SKM-1 treated with dmso at 0.1 percent for 144 hours (cell line): Measurements from ENCODE around the gene IFT22.

Experiments
- DNase-seq: peaks from one replicate; lab custom pipeline; 2025; ENCODE audit not compliant: unreplicated experiment; lab: John Stamatoyannopoulos, UW

IFT22 gene

DNA sequence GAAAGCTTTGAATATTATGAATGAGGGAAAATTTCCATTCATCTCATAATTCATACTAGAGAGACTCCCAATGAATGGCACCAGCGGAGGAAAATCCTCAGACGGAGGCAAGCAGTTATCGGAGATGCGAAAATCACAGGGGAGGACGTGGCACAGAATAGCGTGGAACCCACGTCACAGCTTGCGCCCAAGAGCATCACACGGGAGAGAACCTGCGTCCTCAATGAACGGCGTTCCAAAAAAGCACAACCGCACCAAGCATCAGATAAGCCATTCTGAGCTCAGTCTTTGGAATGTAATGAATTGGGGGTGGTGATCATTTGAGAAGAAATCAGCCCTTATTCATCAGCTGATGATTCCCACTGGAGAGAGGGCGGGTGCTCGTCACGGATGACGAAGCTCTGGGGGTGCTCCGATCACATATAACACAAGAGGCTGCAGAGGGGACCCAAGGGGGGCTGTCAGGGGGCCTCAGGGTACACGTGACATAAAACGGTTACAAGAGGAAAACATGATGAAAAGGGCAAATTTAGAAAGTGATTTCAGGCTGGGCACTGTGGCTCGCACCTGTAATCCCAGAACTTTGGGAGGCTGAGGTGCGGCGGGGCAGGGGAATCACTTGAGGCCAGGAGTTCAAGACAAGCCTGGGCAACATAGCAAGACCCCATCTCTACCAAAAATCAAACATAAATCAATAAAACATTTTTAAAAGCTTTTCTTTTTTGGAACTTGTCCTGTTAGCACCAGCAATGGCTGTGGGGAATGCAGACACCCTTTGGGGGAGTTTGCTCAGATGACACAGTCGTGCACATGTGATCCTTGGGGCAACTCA lies 42.9 kb downstream of the IFT22 start:
- no peak for DNase-seq

DNA sequence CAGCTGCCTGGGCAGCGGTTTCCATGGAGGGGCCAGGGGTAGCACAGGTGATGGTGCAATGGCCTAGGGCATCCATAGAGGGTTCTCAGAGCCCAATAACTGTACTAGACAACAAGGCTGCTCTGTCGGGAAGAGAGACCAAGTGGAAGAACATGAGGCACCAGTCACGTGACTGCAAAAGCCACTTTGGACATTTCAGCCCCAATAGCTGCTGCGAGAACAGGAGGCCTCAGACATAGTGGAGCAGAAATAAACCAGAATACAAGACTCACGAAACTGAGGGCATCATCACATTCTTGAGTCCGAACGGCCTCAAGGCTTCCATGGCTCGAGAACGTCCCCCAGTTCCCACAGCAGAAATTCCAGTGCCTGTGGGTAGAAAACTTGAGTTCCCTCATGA lies 44.5 kb downstream of the IFT22 start:
- DNase-seq: no peak

DNA sequence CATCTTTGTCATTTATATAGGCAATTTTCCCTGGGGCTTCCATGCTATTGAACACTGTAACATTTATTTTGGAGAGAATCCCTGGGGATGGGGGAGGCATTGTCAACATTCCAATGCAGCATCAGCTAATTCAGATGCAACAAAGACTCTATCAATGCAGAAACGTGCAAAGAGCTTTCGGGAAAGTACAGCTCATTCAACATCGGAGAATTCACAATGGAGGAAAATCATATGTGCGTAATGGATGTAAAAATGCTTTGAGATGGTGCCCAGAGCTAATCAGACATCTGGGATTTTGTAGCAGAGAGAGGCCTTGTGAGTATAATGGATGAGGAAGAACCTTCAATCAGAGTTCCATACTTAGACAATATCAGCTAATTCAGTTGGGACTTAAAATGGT lies 48.4 kb downstream of the IFT22 start:
- no peak for DNase-seq

DNA sequence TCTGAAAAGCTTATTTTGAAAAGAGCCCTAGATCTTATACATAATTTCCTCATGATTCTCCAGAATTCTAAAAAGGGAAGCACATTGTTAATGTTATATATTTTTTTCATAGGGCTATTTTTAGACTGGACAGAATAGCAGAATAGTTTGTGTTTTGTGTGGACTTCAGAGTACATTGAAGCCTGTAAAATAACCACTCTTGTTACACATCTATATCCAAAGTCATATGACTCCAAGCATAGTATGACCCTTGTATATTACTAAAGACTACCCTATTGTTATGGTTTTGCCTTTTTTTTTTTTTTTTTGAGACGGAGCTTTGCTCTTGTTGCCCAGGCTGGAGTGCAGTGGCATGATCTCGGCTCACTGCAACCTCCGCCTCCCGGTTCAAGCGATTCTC lies 50.6 kb downstream of the IFT22 start:
- no peak for DNase-seq

DNA sequence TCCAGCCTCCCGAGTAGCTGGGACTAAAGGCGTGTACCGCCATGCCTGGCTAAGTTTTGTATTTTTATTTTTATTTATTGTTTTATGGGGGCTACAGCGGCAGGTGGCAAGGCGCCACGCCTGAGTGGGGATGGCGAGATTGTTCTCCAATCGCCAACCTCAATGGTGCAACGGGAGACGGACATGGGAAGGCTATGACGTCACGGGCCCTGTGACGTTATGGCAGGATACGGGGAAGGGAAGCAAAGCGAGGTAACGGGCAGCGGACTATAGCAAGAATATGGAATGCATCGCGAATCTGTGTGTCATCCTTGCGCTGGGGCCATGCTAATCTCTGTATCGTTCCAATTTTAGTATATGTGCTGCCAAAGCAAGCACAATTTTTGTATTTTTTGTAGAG lies 51.9 kb downstream of the IFT22 start:
- no peak for DNase-seq

DNA sequence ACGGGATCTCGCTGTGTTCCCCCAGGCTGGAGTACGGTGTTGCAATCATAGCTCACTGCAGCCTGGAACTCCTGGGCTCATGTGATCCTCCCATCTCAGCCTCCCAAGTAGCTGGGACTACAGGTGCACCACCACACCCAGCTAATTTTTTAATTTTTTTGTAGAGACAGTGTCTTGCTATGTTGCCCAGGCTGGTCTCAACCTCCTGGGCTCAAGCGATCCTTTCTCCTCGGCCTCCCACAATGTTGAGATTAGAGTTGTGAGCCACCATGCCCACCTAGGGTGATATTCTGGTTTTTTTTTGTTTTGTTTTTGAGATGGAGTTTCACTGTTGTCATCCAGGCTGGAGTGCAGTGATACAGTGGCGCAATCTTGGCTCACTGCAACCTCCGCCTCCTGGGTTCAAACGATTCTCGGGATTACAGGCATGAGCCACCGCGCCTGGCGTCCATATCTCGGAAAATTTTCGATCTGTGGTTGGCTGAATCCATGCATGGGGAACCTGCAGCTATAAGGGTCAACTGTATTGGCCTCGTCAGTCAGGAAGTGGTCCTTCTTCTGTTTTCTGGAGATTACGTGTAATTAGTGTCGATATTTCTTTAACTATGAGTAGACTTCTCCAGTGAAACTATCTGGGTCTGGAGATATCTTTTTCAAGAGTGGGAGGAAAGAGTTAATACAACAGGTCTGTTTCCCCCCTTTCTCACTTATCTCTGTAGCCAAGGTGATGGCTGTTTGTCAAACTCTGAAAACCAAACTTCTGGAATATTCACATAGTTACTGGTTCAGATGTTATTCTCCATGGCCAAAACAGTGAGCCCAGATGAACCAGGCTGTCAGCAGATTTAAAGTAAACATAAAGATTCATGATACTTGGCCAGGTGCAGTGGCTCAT lies 55.7 kb downstream of the IFT22 start:
- DNase-seq: no peak

DNA sequence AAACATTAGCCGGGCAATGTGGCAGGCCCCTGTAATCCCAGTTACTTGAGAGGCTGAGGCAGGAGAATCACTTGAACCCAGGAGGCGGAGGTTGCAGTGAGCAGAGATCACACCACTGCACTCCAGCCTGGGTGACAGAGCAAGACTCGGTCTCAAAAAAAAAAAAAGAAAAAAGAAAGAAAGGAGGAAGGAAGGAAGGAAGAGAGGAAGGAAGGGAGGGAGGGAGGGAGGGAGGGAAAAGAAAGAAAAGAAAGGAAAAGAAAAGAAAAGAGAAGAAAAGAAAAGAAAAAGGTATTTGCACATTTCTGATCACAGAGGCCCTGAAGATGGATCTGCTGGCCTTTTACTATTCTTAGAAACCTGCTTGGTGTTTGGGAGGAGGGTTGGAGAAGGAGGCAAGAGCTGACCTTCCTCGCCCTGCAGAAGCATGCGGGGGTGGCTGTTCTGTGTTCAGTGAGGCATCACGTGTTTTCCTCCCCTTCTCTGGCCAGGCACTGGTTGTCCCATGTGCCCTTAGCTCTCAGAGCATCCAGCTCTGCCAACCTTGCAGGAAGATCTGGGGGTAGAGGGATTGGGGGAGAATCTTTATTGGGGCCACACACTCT lies 57.4 kb downstream of the IFT22 start:
- peak; percentile 43 for DNase-seq
